ENCODE data around the gene HTRA3.

- no peak for TF ChIP-seq CTCF (IDR thresholded peaks at IDR 0.05)
- TF ChIP-seq POLR2A (IDR thresholded peaks at IDR 0.05): no peak
These were observed 1.6 kb downstream of the HTRA3 start for GRCh38 chr4:8270912-8271815.

Measured in uterus (tissue), 2 donors.